ENCODE results near the gene AK5.

GRCh38 chr1:77253211-77253610, 28.6 kb upstream of the AK5 start:
- TF ChIP-seq CTCF (optimal IDR thresholded peaks at IDR 0.05 in 1 of 3, IDR thresholded peaks at IDR 0.05 in 1 of 3, conservative IDR thresholded peaks at IDR 0.05 in 1 of 3; ENCODE audit: extremely low read depth in 1 of 3, insufficient read depth in 2 of 3, low read length in 3 of 3) (no peak), EZH2 (IDR thresholded peaks at IDR 0.05; ENCODE audit: low read length) (no peak)
